ENCODE measurements around the gene BUB3.

DNA sequence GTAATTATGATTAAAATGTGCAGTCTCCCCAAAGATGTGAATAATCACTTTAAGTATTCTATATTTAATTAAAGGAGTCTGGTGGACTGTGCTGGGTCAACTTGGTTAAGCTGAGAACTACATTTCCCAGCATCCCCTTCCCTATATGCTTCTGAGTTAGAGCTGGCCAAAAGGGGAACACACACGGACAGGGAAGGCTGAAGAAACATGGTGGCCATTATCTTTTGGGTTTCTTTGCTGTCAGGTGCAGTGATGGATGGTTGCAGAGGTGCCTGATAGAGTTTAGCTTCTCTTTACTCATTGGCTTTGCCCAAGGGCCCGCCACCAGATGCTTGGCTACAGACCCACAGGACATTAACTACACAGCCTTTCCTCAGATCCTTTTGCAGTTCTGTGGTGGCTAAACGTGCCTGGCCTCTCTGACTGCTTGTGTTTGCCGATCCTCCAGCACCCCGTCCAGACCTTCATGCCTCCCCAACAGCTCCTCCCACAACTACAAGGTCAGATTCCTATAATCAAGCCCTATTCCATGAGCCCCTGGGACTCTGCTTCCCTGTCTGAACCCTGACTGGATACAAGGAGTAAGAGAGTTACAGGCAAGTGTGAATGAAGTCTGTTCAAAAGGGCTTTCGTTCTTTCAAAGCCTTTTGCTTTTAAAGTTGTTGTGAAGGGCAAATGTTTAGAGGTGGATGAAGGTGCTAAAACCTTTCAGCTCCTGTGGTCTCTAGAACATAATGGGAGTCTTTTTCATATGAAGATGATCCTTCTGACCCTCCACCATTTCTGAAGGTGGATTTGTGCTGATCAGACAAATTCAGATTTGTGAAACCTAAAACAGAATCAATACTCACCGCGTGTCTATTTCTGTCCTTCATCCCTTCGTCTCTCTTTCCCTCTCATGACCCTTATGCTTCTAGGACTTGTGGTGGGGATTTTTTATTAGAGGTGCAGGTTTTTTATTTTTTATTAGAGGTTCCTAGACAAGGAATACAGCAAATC, 21.5 kb downstream of the BUB3 start:
- TF ChIP-seq, protein P1, sequence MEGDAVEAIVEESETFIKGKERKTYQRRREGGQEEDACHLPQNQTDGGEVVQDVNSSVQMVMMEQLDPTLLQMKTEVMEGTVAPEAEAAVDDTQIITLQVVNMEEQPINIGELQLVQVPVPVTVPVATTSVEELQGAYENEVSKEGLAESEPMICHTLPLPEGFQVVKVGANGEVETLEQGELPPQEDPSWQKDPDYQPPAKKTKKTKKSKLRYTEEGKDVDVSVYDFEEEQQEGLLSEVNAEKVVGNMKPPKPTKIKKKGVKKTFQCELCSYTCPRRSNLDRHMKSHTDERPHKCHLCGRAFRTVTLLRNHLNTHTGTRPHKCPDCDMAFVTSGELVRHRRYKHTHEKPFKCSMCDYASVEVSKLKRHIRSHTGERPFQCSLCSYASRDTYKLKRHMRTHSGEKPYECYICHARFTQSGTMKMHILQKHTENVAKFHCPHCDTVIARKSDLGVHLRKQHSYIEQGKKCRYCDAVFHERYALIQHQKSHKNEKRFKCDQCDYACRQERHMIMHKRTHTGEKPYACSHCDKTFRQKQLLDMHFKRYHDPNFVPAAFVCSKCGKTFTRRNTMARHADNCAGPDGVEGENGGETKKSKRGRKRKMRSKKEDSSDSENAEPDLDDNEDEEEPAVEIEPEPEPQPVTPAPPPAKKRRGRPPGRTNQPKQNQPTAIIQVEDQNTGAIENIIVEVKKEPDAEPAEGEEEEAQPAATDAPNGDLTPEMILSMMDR (IDR thresholded peaks at IDR 0.05), result no peak
- TF ChIP-seq POLR2A (IDR thresholded peaks at IDR 0.05; ENCODE audit: low read depth), result no peak
